Measurements from ENCODE around the gene PKM.

- TF ChIP-seq ZNF274 (IDR thresholded peaks at IDR 0.05; ENCODE audit: low read depth, low read length) (no peak), YY1 (IDR thresholded peaks at IDR 0.05; ENCODE audit: insufficient read depth, insufficient read length) (no peak)
Measured at GRCh38 chr15:72248514-72248913, 17.5 kb upstream of the PKM start.

All from NT2/D1 (cell line).